Vagina (tissue), 2 donors: ENCODE results near the gene CDC14A.

Experiments used
- POLR2A ChIP-seq, 2 donors: fragments of 450-650 bp; IDR thresholded peaks; one replicate each; pipeline ENCODE4 v1.6.1; 2017; ENCODE audit warnings: antibody characterized with exemption in 2 of 2, mild to moderate bottlenecking in 2 of 2, moderate library complexity in 2 of 2
- POLR2AphosphoS5 ChIP-seq, 2 donors: sonication (generic); formaldehyde crosslinking; IDR thresholded peaks; one replicate each; pipeline ENCODE4 v1.9.0; 2017; ENCODE audit warnings: antibody characterized with exemption in 2 of 2, mild to moderate bottlenecking in 2 of 2, low read depth in 1 of 2; ENCODE audit not compliant: insufficient read depth in 1 of 2
- TF ChIP-seq, protein P1 (sequence below), 3 experiments: fragments of 450-650 bp in 2 of 3; fragments of 200-600 bp in 1 of 3; sonication (generic) in 1 of 3; IDR thresholded peaks; one replicate each; pipeline ENCODE4 v1.5.1; 2017 to 2019; ENCODE audit warnings: antibody characterized with exemption in 3 of 3, mild to moderate bottlenecking in 2 of 3, moderate library complexity in 2 of 3

GRCh38 chr1:100359139-100359538 lies 6.8 kb downstream of the CDC14A start:
- TF ChIP-seq, protein P1, sequence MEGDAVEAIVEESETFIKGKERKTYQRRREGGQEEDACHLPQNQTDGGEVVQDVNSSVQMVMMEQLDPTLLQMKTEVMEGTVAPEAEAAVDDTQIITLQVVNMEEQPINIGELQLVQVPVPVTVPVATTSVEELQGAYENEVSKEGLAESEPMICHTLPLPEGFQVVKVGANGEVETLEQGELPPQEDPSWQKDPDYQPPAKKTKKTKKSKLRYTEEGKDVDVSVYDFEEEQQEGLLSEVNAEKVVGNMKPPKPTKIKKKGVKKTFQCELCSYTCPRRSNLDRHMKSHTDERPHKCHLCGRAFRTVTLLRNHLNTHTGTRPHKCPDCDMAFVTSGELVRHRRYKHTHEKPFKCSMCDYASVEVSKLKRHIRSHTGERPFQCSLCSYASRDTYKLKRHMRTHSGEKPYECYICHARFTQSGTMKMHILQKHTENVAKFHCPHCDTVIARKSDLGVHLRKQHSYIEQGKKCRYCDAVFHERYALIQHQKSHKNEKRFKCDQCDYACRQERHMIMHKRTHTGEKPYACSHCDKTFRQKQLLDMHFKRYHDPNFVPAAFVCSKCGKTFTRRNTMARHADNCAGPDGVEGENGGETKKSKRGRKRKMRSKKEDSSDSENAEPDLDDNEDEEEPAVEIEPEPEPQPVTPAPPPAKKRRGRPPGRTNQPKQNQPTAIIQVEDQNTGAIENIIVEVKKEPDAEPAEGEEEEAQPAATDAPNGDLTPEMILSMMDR (IDR thresholded peaks at IDR 0.05) = no peak
- TF ChIP-seq POLR2AphosphoS5 (IDR thresholded peaks at IDR 0.05; ENCODE audit: insufficient read depth in 1 of 2, low read depth in 1 of 2) (no peak), POLR2A (IDR thresholded peaks at IDR 0.05) (no peak)
